Trophoblast cell (in vitro differentiated cells and primary cell): ENCODE data around the gene ZNF610.
A peak's percentile ranks its signal among the peaks of the same experiment; 100 is the strongest.

Experiments
- DNase-seq, 2 donors: peaks; one replicate each; pipeline ENCODE4 v3.0.0-alpha.2; 2016
- H2AFZ ChIP-seq: 2 replicates; pipeline ENCODE4 v1.6.1; 2013; ENCODE audit warnings: low read length, moderate library complexity, mild to moderate bottlenecking; ENCODE audit not compliant: insufficient read depth, poor library complexity
- H2AK5ac ChIP-seq: 2 replicates; pipeline ENCODE4 v1.6.1; 2013; ENCODE audit warnings: mild to moderate bottlenecking, low read length
- H2BK120ac ChIP-seq: 2 replicates; pipeline ENCODE4 v1.6.1; 2013; ENCODE audit warnings: low read length, mild to moderate bottlenecking, moderate library complexity; ENCODE audit not compliant: insufficient read depth, poor library complexity
- H2BK12ac ChIP-seq: 2 replicates; pipeline ENCODE4 v1.6.1; 2013; ENCODE audit warnings: mild to moderate bottlenecking, low read length, moderate library complexity
- H2BK5ac ChIP-seq: 2 replicates; pipeline ENCODE4 v1.6.1; 2013; ENCODE audit warnings: low read length, low read depth, moderate library complexity, mild to moderate bottlenecking; ENCODE audit not compliant: poor library complexity
- H3K14ac ChIP-seq: 2 replicates; pipeline ENCODE4 v1.6.1; 2013; ENCODE audit warnings: mild to moderate bottlenecking, low read length
- H3K18ac ChIP-seq: 2 replicates; pipeline ENCODE4 v1.6.1; 2013; ENCODE audit warnings: mild to moderate bottlenecking, low read length
- H3K23ac ChIP-seq: 2 replicates; pipeline ENCODE4 v1.6.1; 2013; ENCODE audit warnings: low read length
- H3K27ac ChIP-seq: 2 replicates; pipeline ENCODE4 v1.5.1; 2013; ENCODE audit warnings: low read depth, mild to moderate bottlenecking, inconsistent platforms, low read length, moderate library complexity
- H3K27me3 ChIP-seq: 2 replicates; pipeline ENCODE4 v1.6.1; 2013; ENCODE audit warnings: inconsistent platforms, mild to moderate bottlenecking, low read length, moderate library complexity; ENCODE audit not compliant: insufficient read depth
- H3K36me3 ChIP-seq, 2 experiments: 1 replicate in 1 of 2; 2 replicates in 1 of 2; pipeline ENCODE4 v1.6.1; 2013; ENCODE audit warnings: low read length in 2 of 2, mild to moderate bottlenecking in 2 of 2, moderate library complexity in 1 of 2; ENCODE audit not compliant: insufficient read depth in 2 of 2, control insufficient read depth in 1 of 2
- H3K4ac ChIP-seq: 2 replicates; pipeline ENCODE4 v1.6.1; 2013; ENCODE audit warnings: low read depth, mild to moderate bottlenecking, low read length, moderate library complexity
- H3K4me1 ChIP-seq, 2 experiments: 1 replicate in 1 of 2; 2 replicates in 1 of 2; pipeline ENCODE4 v1.6.1; 2013; ENCODE audit warnings: low read length in 2 of 2, mild to moderate bottlenecking in 2 of 2, moderate library complexity in 1 of 2; ENCODE audit not compliant: insufficient read depth in 2 of 2, control insufficient read depth in 1 of 2
- H3K4me2 ChIP-seq: 2 replicates; pipeline ENCODE4 v1.6.1; 2013; ENCODE audit warnings: inconsistent platforms, mild to moderate bottlenecking, low read length, moderate library complexity
- H3K4me3 ChIP-seq: 2 replicates; pipeline ENCODE4 v1.5.1; 2013; ENCODE audit warnings: mild to moderate bottlenecking, low read depth, low read length, inconsistent platforms
- H3K79me1 ChIP-seq: one replicate; pipeline ENCODE4 v1.6.1; 2013; ENCODE audit warnings: low read length
- H3K79me2 ChIP-seq: 2 replicates; pipeline ENCODE4 v1.6.1; 2013; ENCODE audit warnings: low read length, mild to moderate bottlenecking; ENCODE audit not compliant: control insufficient read depth, insufficient read depth, poor library complexity
- H3K9ac ChIP-seq: 2 replicates; pipeline ENCODE4 v1.6.1; 2013; ENCODE audit warnings: mild to moderate bottlenecking, low read length
- H3K9me3 ChIP-seq: 2 replicates; pipeline ENCODE4 v1.6.1; 2013; ENCODE audit warnings: low read depth, mild to moderate bottlenecking, control low read depth, inconsistent platforms, low read length; ENCODE audit not compliant: insufficient read depth
- H4K12ac ChIP-seq: 2 replicates; pipeline ENCODE4 v1.6.1; 2013; ENCODE audit warnings: low read depth, mild to moderate bottlenecking, low read length, moderate library complexity
- H4K8ac ChIP-seq: 2 replicates; pipeline ENCODE4 v1.6.1; 2013; ENCODE audit warnings: low read depth, mild to moderate bottlenecking, low read length, moderate library complexity
- H4K91ac ChIP-seq: one replicate; pipeline ENCODE4 v1.6.1; 2013; ENCODE audit warnings: low read depth, mild to moderate bottlenecking, low read length, moderate library complexity
- WGBS: extraction: QIAGEN DNeasy Blood & Tissue Kit; methylation state at CpG from one replicate; pipeline ENCODE4 v1.1.7; 2013; ENCODE audit warnings: missing lambda C conversion rate; ENCODE audit not compliant: insufficient read length, insufficient coverage; ENCODE audit errors: extremely low coverage; 5-methylcytosine and 5-hydroxymethylcytosine counted together

ZNF610 gene

GRCh38 chr19:52397310-52398080, 61.5 kb downstream of the ZNF610 start, which contains the start of gene ZNF528:
TSS of gene ZNF528 (plus strand) at chr19:52397849. CDS start at chr19:52402014, 4,165 bp downstream.
- no peaks in the 10 kb centered on the region for H3K27me3 ChIP-seq

DNA sequence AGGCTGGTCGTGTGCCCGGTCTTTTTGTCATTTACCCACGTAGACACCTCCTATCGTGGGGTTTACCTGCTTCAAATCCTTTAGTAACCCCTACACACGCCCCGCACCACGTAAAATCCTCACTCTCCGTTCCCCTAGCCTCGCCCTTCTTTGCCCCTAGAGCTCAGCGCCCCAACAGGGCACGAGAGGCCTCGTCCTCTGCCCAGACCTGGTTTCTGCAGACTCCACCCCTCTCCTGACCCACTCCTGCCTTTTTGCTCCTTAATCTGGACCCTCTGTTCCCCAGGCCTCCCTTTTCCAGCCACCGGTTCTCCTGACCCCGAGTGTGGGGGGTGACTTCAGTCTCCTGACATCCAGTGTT, 62.0 kb downstream of the ZNF610 start:
- H4K8ac ChIP-seq: peak overlapping the region; percentile 57
- H2AFZ ChIP-seq: peak overlapping the region; percentile 44
- H3K27me3 ChIP-seq: no peaks in the 10 kb centered on the region
- no peak overlapping the region for H2BK120ac ChIP-seq
- H3K9ac ChIP-seq: no peak overlapping the region
- H3K79me2 ChIP-seq: no peaks in the 10 kb centered on the region
- H3K9me3 ChIP-seq: peaks cover 19% of the 10 kb centered on the region
- no peak overlapping the region for H3K4ac ChIP-seq
- H3K4me3 ChIP-seq: peak overlapping the region; percentile 67
- WGBS: no CpG with 5 or more reads among the region's 14 CpGs
- peak overlapping the region; percentile 0 for H3K14ac ChIP-seq
- H3K79me1 ChIP-seq: no peaks in the 10 kb centered on the region
- H3K4me2 ChIP-seq: peak overlapping the region; percentile 45
- H4K12ac ChIP-seq: no peak overlapping the region
- DNase-seq: no peak
- no peak overlapping the region for H3K18ac ChIP-seq
- H3K23ac ChIP-seq: no peak overlapping the region
- no peak overlapping the region for H2AK5ac ChIP-seq
- H2BK12ac ChIP-seq: no peak overlapping the region
- H3K27ac ChIP-seq: no peak overlapping the region
- H3K36me3 ChIP-seq: peaks cover 2 to 3% of the 10 kb centered on the region in 2 experiments
- no peak overlapping the region for H2BK5ac ChIP-seq
- H4K91ac ChIP-seq: no peak overlapping the region
- no peaks in the 10 kb centered on the region for H3K4me1 ChIP-seq

More at GRCh38 chr19:52397310-52398080, 61.5 kb downstream of the ZNF610 start, which contains the start of gene ZNF528:
- peak within 1 kb of the TSS; percentile 57 for H4K8ac ChIP-seq
- H3K4me1 ChIP-seq: no peaks in the 10 kb centered on the region
- no peaks in the 10 kb centered on the region for H3K79me2 ChIP-seq
- peaks cover 19% of the 10 kb centered on the region for H3K9me3 ChIP-seq
- peak within 1 kb of the TSS; percentile 0 for H3K14ac ChIP-seq
- H3K27ac ChIP-seq: no peak within 1 kb of the TSS
- peak within 1 kb of the TSS; percentile 45 for H3K4me2 ChIP-seq
- H3K4ac ChIP-seq: no peak within 1 kb of the TSS
- no peak within 1 kb of the TSS for H2BK12ac ChIP-seq
- H4K91ac ChIP-seq: no peak within 1 kb of the TSS
- peak; percentile 84 to 96 for DNase-seq
- H2AK5ac ChIP-seq: no peak within 1 kb of the TSS
- no peak within 1 kb of the TSS for H3K23ac ChIP-seq
- peak within 1 kb of the TSS; percentile 67 for H3K4me3 ChIP-seq
- no peaks in the 10 kb centered on the region for H3K79me1 ChIP-seq
- H2AFZ ChIP-seq: peak within 1 kb of the TSS; percentile 44
- peaks cover 2 to 3% of the 10 kb centered on the region in 2 experiments for H3K36me3 ChIP-seq
- no peak within 1 kb of the TSS for H2BK5ac ChIP-seq
- no peak within 1 kb of the TSS for H3K9ac ChIP-seq
- H4K12ac ChIP-seq: no peak within 1 kb of the TSS
- H3K18ac ChIP-seq: no peak within 1 kb of the TSS
- no CpG with 5 or more reads among the region's 36 CpGs for WGBS
- H2BK120ac ChIP-seq: no peak within 1 kb of the TSS

DNA sequence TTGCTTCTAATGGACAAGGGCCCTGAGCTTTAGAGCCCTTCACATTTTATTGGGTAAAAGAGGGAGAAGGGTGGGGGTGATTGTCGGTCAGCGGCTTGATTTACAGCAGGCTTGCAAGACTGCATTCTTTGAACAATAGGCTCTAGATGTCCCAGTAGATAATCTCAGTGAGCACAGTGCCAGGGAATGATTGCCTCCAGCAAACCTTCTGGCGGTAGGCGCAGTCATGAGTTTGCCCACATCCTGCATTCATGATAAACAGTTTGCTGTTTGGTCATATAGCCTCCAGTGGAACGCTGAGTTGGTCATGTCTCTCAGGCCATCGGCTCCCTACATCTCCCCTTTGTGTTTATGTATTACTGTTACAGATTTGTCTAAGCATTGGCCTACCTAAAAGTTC, 74.2 kb downstream of the ZNF610 start:
- Histone ChIP-seq H3K4ac (no peak overlapping the region), H4K91ac (no peak overlapping the region), H3K18ac (no peak overlapping the region), H2BK5ac (no peak overlapping the region), H3K27ac (no peak overlapping the region), H3K23ac (no peak overlapping the region), H3K27me3 (no peaks in the 10 kb centered on the region), H3K14ac (no peak overlapping the region), H3K4me1 (no peaks in the 10 kb centered on the region), H3K9ac (no peak overlapping the region), H4K12ac (no peak overlapping the region), H3K4me3 (no peak overlapping the region), H3K9me3 (peaks cover 23% of the 10 kb centered on the region), H3K79me1 (no peaks in the 10 kb centered on the region), H4K8ac (no peak overlapping the region), H3K36me3 (peaks cover 15 to 16% of the 10 kb centered on the region in 2 experiments), H3K4me2 (no peak overlapping the region), H2AK5ac (no peak overlapping the region), H2BK120ac (no peak overlapping the region), H2BK12ac (no peak overlapping the region), H3K79me2 (no peaks in the 10 kb centered on the region), H2AFZ (no peak overlapping the region)
- DNase-seq: peak; percentile 97
- WGBS: no CpG with 5 or more reads among the region's 6 CpGs

- H3K23ac ChIP-seq: no peak overlapping the region
- no peak overlapping the region for H2BK5ac ChIP-seq
- H3K18ac ChIP-seq: no peak overlapping the region
- H3K27me3 ChIP-seq: no peaks in the 10 kb centered on the region
- H2AK5ac ChIP-seq: no peak overlapping the region
- no peaks in the 10 kb centered on the region for H3K79me2 ChIP-seq
- H3K79me1 ChIP-seq: no peaks in the 10 kb centered on the region
- no peak overlapping the region for H3K9ac ChIP-seq
- H3K36me3 ChIP-seq: peaks cover 0 to 2% of the 10 kb centered on the region in 2 experiments
- H3K4ac ChIP-seq: no peak overlapping the region
- H3K4me1 ChIP-seq: no peaks in the 10 kb centered on the region
- no peak overlapping the region for H3K14ac ChIP-seq
- H4K12ac ChIP-seq: no peak overlapping the region
- no CpG with 5 or more reads among the region's 5 CpGs for whole genome bisulfite sequencing
- no peak overlapping the region for H4K8ac ChIP-seq
- H2BK120ac ChIP-seq: no peak overlapping the region
- H3K27ac ChIP-seq: no peak overlapping the region
- no peak overlapping the region for H3K4me3 ChIP-seq
- H3K9me3 ChIP-seq: peaks cover 16% of the 10 kb centered on the region
- no peak overlapping the region for H4K91ac ChIP-seq
- peak; percentile 53 to 90 for DNase-seq
- H2BK12ac ChIP-seq: no peak overlapping the region
- H3K4me2 ChIP-seq: no peak overlapping the region
- H2AFZ ChIP-seq: no peak overlapping the region
Measured at GRCh38 chr19:52415711-52416110, 79.7 kb downstream of the ZNF610 start.
